DOHH2 (cell line): ENCODE results near the gene ACTMAP.

Experiments used
- EZH2phosphoT487 ChIP-seq: fragments of 200-600 bp; sonication (generic); IDR thresholded peaks from 2 replicates; pipeline ENCODE4 v1.6.1; 2017; ENCODE audit warnings: borderline replicate concordance, mild to moderate bottlenecking, antibody characterized with exemption, low read length, moderate library complexity, mixed read lengths
- TF ChIP-seq, protein P1 (sequence below): fragments of 200-600 bp; sonication (generic); IDR thresholded peaks from one replicate; pipeline ENCODE4 v1.5.1; 2014; ENCODE audit warnings: antibody characterized with exemption, mild to moderate bottlenecking, low read depth, low read length; ENCODE audit not compliant: poor library complexity, severe bottlenecking

DNA sequence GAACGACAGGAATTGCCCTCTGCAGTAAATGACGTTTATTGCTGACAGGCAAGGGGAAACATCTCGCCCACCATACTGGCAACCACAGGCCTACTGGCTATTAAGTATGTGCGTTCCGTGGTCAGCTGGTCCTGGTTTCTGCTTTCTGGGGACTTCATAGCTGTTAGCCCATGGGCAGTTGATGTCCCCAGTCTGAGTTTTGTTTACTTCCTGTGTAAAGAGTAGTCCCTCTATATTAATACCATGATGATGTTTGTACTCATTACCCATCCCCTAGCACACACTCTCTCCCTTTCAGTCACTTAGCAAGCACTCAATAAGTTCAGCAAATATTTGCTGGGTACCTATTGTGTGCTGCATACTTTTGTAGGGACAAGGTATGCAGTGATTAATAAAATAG lies 18.6 kb upstream of the ACTMAP start:
- TF ChIP-seq EZH2phosphoT487: no peak
- TF ChIP-seq, protein P1, sequence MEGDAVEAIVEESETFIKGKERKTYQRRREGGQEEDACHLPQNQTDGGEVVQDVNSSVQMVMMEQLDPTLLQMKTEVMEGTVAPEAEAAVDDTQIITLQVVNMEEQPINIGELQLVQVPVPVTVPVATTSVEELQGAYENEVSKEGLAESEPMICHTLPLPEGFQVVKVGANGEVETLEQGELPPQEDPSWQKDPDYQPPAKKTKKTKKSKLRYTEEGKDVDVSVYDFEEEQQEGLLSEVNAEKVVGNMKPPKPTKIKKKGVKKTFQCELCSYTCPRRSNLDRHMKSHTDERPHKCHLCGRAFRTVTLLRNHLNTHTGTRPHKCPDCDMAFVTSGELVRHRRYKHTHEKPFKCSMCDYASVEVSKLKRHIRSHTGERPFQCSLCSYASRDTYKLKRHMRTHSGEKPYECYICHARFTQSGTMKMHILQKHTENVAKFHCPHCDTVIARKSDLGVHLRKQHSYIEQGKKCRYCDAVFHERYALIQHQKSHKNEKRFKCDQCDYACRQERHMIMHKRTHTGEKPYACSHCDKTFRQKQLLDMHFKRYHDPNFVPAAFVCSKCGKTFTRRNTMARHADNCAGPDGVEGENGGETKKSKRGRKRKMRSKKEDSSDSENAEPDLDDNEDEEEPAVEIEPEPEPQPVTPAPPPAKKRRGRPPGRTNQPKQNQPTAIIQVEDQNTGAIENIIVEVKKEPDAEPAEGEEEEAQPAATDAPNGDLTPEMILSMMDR: no peak
